GM18507 (cell line): ENCODE data around the gene JAK1.

Source experiments
- DNase-seq: peaks from one replicate; pipeline ENCODE4 v3.0.0; 2011; ENCODE audit warnings: low read depth; ENCODE audit not compliant: insufficient read length; ENCODE audit errors: extremely low spot score
- FAIRE-seq: peaks from 2 replicates; lab custom pipeline; 2011; peaks lifted over from hg19 to GRCh38; lab: Jason Lieb, UNC

The JAK1 gene

GRCh38 chr1:64955097-64956009 lies 11.0 kb downstream of the JAK1 start:
- FAIRE-seq (no peak), DNase-seq (no peak)

GRCh38 chr1:64953241-64953640 lies 13.1 kb downstream of the JAK1 start:
- DNase-seq (no peak), FAIRE-seq (no peak)

- no peak for FAIRE-seq
- no peak for DNase-seq
Observed at GRCh38 chr1:64950284-64950809, 16.0 kb downstream of the JAK1 start.

GRCh38 chr1:64948905-64949833 lies 17.2 kb downstream of the JAK1 start:
- FAIRE-seq (no peak), DNase-seq (no peak)

- FAIRE-seq = no peak
- no peak for DNase-seq
Observed at GRCh38 chr1:64948216-64948615, 18.1 kb downstream of the JAK1 start.

GRCh38 chr1:64946916-64947315 lies 19.4 kb downstream of the JAK1 start:
- DNase-seq = no peak
- FAIRE-seq = no peak

- FAIRE-seq (no peak), DNase-seq (no peak)
Observed at GRCh38 chr1:64944913-64945312, 21.4 kb downstream of the JAK1 start.

GRCh38 chr1:64942675-64943074 lies 23.7 kb downstream of the JAK1 start:
- FAIRE-seq = no peak

GRCh38 chr1:64942118-64942517 lies 24.2 kb downstream of the JAK1 start:
- DNase-seq (no peak), FAIRE-seq (no peak)

More at GRCh38 chr1:64942675-64943074, 23.7 kb downstream of the JAK1 start:
- no peak for DNase-seq

- DNase-seq (no peak), FAIRE-seq (no peak)
Observed at GRCh38 chr1:64941461-64942117, 24.8 kb downstream of the JAK1 start.

- DNase-seq = no peak
Observed at GRCh38 chr1:64940025-64940424, 26.3 kb downstream of the JAK1 start.

GRCh38 chr1:64938991-64939390 lies 27.4 kb downstream of the JAK1 start:
- no peak for DNase-seq
- no peak for FAIRE-seq

More at GRCh38 chr1:64940025-64940424, 26.3 kb downstream of the JAK1 start:
- FAIRE-seq = no peak

GRCh38 chr1:64936956-64937355 lies 29.4 kb downstream of the JAK1 start:
- no peak for FAIRE-seq

GRCh38 chr1:64935551-64936155 lies 30.7 kb downstream of the JAK1 start:
- no peak for DNase-seq
- no peak for FAIRE-seq

More at GRCh38 chr1:64936956-64937355, 29.4 kb downstream of the JAK1 start:
- DNase-seq = no peak

GRCh38 chr1:64934878-64935275 lies 31.5 kb downstream of the JAK1 start:
- FAIRE-seq = no peak
- DNase-seq = no peak

GRCh38 chr1:64934115-64934877 lies 32.1 kb downstream of the JAK1 start:
- FAIRE-seq = no peak

GRCh38 chr1:64933296-64934070 lies 32.9 kb downstream of the JAK1 start:
- FAIRE-seq (no peak), DNase-seq (no peak)

More at GRCh38 chr1:64934115-64934877, 32.1 kb downstream of the JAK1 start:
- no peak for DNase-seq

- FAIRE-seq = no peak
- DNase-seq = no peak
Observed at GRCh38 chr1:64932962-64933295, 33.4 kb downstream of the JAK1 start.
